ENCODE measurements around the gene SLC25A13.

Gene SLC25A13

GRCh38 chr7:96183163-96183670, 138.7 kb downstream of the SLC25A13 start:
- DNase-seq (ENCODE audit: low read depth, low spot score) = no peak

GRCh38 chr7:96182424-96183158, 139.3 kb downstream of the SLC25A13 start:
- ChIA-PET CTCF (no interaction called here), POLR2A (no interaction called here)
- no peak for DNase-seq (ENCODE audit: low read depth, low spot score)
- no peak overlapping the region for H3K4me3 ChIP-seq (ENCODE audit: low read depth, low read length)
- no peak for TF ChIP-seq CTCF (IDR thresholded peaks at IDR 0.05; ENCODE audit: insufficient read depth, low read length, missing control alignments)

More at GRCh38 chr7:96183163-96183670, 138.7 kb downstream of the SLC25A13 start:
- CTCF ChIA-PET = no interaction called here
- no peak for TF ChIP-seq CTCF (IDR thresholded peaks at IDR 0.05; ENCODE audit: insufficient read depth, low read length, missing control alignments)
- POLR2A ChIA-PET = no interaction called here
- no peak overlapping the region for H3K4me3 ChIP-seq (ENCODE audit: low read depth, low read length)

GRCh38 chr7:96181174-96181573, 140.7 kb downstream of the SLC25A13 start:
- CTCF ChIA-PET = no interaction called here
- no peak for DNase-seq (ENCODE audit: low read depth, low spot score)
- POLR2A ChIA-PET = no interaction called here
- no peak overlapping the region for H3K4me3 ChIP-seq (ENCODE audit: low read depth, low read length)
- no peak for TF ChIP-seq CTCF (IDR thresholded peaks at IDR 0.05; ENCODE audit: insufficient read depth, low read length, missing control alignments)

- ChIA-PET CTCF (interaction anchor here (0.7 to 1.5 kb wide), 3 partner anchors 9 to 1639 kb away, joined by 3 to 5 read pairs (median 4); no protein-coding TSS in a partner anchor), POLR2A (no interaction called here)
- no peak for TF ChIP-seq CTCF (IDR thresholded peaks at IDR 0.05; ENCODE audit: insufficient read depth, low read length, missing control alignments)
Measured at GRCh38 chr7:96179837-96180236, 142.1 kb downstream of the SLC25A13 start.

GRCh38 chr7:96179341-96179740, 142.6 kb downstream of the SLC25A13 start:
- no peak for TF ChIP-seq CTCF (IDR thresholded peaks at IDR 0.05; ENCODE audit: insufficient read depth, low read length, missing control alignments)
- ChIA-PET CTCF (interaction anchor here (1.5 kb wide), 2 partner anchors 9 to 848 kb away, joined by 4 to 5 read pairs; no protein-coding TSS in a partner anchor), POLR2A (no interaction called here)
- DNase-seq (ENCODE audit: low read depth, low spot score) = no peak
- no peak overlapping the region for H3K4me3 ChIP-seq (ENCODE audit: low read depth, low read length)

More at GRCh38 chr7:96179837-96180236, 142.1 kb downstream of the SLC25A13 start:
- no peak for DNase-seq (ENCODE audit: low read depth, low spot score)
- no peak overlapping the region for H3K4me3 ChIP-seq (ENCODE audit: low read depth, low read length)

- no peak for DNase-seq (ENCODE audit: low read depth, low spot score)
Measured at GRCh38 chr7:96178581-96178980, 143.3 kb downstream of the SLC25A13 start.

More at GRCh38 chr7:96178581-96178980, 143.3 kb downstream of the SLC25A13 start:
- ChIA-PET POLR2A (no interaction called here), CTCF (interaction anchor here (1.5 kb wide), 1 partner anchor 8 kb away, joined by 5 read pairs; no protein-coding TSS in a partner anchor)
- no peak overlapping the region for H3K4me3 ChIP-seq (ENCODE audit: low read depth, low read length)
- no peak for TF ChIP-seq CTCF (IDR thresholded peaks at IDR 0.05; ENCODE audit: insufficient read depth, low read length, missing control alignments)
